Measurements from ENCODE around the gene ATP2B2.

DNA sequence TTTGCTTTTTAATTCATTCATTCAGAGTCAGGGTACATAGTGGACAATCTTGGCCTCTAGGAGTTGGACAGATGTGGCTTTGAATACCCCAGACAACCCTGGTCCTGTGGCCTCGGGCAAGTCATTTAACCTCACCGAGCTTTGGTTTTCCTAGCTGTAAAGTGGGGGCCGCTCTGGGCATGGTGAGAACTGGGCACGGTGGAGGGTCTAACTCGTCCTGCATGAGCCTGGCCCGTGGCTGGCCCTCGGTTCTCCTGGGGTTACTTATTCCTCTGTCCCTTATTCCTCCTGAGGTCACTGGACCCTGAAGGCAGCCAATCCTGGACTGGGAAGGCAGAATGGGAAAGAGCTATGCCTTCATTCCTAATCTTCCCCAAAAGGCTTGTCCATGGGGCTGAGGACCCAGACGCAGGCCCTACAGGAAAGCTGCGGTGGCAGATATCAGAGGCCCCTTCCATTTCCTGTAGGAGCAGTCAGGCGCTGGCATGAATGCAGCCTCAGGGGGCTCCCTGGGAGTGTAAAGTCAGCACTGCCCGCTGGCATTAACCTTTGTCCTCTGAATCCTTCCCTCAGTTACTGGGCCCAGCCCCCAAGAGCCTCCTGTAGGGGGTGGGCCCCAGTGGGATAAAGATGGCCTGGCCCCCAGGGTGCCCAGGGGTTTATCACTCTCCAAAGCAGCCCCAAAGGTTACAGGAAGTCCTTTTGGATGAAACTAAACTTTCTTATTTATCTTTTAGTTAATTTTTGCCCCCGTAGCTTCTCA, 166.6 kb downstream of the ATP2B2 start:
- TF ChIP-seq, protein P1, sequence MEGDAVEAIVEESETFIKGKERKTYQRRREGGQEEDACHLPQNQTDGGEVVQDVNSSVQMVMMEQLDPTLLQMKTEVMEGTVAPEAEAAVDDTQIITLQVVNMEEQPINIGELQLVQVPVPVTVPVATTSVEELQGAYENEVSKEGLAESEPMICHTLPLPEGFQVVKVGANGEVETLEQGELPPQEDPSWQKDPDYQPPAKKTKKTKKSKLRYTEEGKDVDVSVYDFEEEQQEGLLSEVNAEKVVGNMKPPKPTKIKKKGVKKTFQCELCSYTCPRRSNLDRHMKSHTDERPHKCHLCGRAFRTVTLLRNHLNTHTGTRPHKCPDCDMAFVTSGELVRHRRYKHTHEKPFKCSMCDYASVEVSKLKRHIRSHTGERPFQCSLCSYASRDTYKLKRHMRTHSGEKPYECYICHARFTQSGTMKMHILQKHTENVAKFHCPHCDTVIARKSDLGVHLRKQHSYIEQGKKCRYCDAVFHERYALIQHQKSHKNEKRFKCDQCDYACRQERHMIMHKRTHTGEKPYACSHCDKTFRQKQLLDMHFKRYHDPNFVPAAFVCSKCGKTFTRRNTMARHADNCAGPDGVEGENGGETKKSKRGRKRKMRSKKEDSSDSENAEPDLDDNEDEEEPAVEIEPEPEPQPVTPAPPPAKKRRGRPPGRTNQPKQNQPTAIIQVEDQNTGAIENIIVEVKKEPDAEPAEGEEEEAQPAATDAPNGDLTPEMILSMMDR (IDR thresholded peaks at IDR 0.05): no peak
- no peak for TF ChIP-seq POLR2AphosphoS5 (IDR thresholded peaks at IDR 0.05)
- no peak for TF ChIP-seq POLR2A (IDR thresholded peaks at IDR 0.05)
